ENCODE results near the gene FADS3. TPM values are rescaled to one million over a fixed set of nuclear protein-coding genes. Genes with fewer than 3 reads are reported as not detected.

FADS3 gene
- total and polyA plus RNA-seq, 2 of the 13 experiments (the other 11 are each of a cell fraction or from before 2014, with no cell fraction given) = 13.4 to 23.2 TPM

GRCh38 chr11:61827571-61828378, 63.6 kb downstream of the FADS3 start, which contains the start of gene FADS2 (continued):
- TF ChIP-seq KLF13 (CRISPR knock-in tag; IDR thresholded peaks at IDR 0.05) (0 out of 2 replicates have a peak, but pooled peaks have one; percentile 23), ZNF841 (CRISPR knock-in tag; IDR thresholded peaks at IDR 0.05; ENCODE audit: borderline replicate concordance) (no peak), NR2F6 (IDR thresholded peaks at IDR 0.05) (no peak), NR2F6 (CRISPR knock-in tag; IDR thresholded peaks at IDR 0.05) (no peak), ZSCAN12 (CRISPR knock-in tag; IDR thresholded peaks at IDR 0.05) (no peak), ZNF83 (CRISPR knock-in tag; IDR thresholded peaks at IDR 0.05; ENCODE audit: borderline replicate concordance) (no peak), GMEB2 (CRISPR knock-in tag; IDR thresholded peaks at IDR 0.05; ENCODE audit: low read depth) (no peak), HDAC2 (CRISPR knock-in tag; IDR thresholded peaks at IDR 0.05) (0 out of 2 replicates have a peak, but pooled peaks have one; percentile 2), ZSCAN20 (CRISPR knock-in tag; IDR thresholded peaks at IDR 0.05; ENCODE audit: borderline replicate concordance) (0 out of 2 replicates have a peak, but pooled peaks have one; percentile 41), SPEN (CRISPR knock-in tag; IDR thresholded peaks at IDR 0.05; ENCODE audit: low read depth) (peak; percentile 61), ZNF577 (CRISPR knock-in tag; IDR thresholded peaks at IDR 0.05; ENCODE audit: borderline replicate concordance, low read depth) (no peak), NFKBIZ (CRISPR knock-in tag; IDR thresholded peaks at IDR 0.05) (no peak), KLF11 (CRISPR knock-in tag; IDR thresholded peaks at IDR 0.05) (no peak), BHLHE40 (IDR thresholded peaks at IDR 0.05; ENCODE audit: low read length) (no peak), PRMT3 (CRISPR knock-in tag; IDR thresholded peaks at IDR 0.05; ENCODE audit: borderline replicate concordance, low read depth) (no peak), SALL1 (CRISPR knock-in tag; IDR thresholded peaks at IDR 0.05) (no peak), ZMAT3 (CRISPR knock-in tag; conservative IDR thresholded peaks at IDR 0.05) (no peak), TARDBP (CRISPR knock-in tag; IDR thresholded peaks at IDR 0.05) (0 out of 2 replicates have a peak, but pooled peaks have one; percentile 45), CENPBD1 (CRISPR knock-in tag; IDR thresholded peaks at IDR 0.05; ENCODE audit: borderline replicate concordance, low read depth) (no peak), NR2F1 (CRISPR knock-in tag; IDR thresholded peaks at IDR 0.05) (no peak)
- TF ChIP-seq, protein P1, sequence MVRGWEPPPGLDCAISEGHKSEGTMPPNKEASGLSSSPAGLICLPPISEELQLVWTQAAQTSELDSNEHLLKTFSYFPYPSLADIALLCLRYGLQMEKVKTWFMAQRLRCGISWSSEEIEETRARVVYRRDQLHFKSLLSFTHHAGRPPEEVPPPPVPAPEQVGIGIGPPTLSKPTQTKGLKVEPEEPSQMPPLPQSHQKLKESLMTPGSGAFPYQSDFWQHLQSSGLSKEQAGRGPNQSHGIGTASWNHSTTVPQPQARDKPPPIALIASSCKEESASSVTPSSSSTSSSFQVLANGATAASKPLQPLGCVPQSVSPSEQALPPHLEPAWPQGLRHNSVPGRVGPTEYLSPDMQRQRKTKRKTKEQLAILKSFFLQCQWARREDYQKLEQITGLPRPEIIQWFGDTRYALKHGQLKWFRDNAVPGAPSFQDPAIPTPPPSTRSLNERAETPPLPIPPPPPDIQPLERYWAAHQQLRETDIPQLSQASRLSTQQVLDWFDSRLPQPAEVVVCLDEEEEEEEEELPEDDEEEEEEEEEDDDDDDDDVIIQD (CRISPR knock-in tag; IDR thresholded peaks at IDR 0.05; ENCODE audit: low read depth) = no peak
- TF ChIP-seq, protein P2, sequence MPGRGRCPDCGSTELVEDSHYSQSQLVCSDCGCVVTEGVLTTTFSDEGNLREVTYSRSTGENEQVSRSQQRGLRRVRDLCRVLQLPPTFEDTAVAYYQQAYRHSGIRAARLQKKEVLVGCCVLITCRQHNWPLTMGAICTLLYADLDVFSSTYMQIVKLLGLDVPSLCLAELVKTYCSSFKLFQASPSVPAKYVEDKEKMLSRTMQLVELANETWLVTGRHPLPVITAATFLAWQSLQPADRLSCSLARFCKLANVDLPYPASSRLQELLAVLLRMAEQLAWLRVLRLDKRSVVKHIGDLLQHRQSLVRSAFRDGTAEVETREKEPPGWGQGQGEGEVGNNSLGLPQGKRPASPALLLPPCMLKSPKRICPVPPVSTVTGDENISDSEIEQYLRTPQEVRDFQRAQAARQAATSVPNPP (CRISPR knock-in tag; IDR thresholded peaks at IDR 0.05) = no peak
- TF ChIP-seq, protein P3, sequence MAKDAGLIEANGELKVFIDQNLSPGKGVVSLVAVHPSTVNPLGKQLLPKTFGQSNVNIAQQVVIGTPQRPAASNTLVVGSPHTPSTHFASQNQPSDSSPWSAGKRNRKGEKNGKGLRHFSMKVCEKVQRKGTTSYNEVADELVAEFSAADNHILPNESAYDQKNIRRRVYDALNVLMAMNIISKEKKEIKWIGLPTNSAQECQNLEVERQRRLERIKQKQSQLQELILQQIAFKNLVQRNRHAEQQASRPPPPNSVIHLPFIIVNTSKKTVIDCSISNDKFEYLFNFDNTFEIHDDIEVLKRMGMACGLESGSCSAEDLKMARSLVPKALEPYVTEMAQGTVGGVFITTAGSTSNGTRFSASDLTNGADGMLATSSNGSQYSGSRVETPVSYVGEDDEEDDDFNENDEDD (CRISPR knock-in tag; IDR thresholded peaks at IDR 0.05; ENCODE audit: borderline replicate concordance) = peak; percentile 56; the same call in 1 of the 2 replicates
